ENCODE measurements around the gene EIF1AY. TPM values are rescaled to one million over a fixed set of nuclear protein-coding genes. Genes with fewer than 3 reads are reported as not detected.
"Not testable (repeated sequence)": the region's sequence is repeated elsewhere in the genome, so short reads cannot be mapped to it uniquely, and the experiment has no call there.

EIF1AY gene
- 0.10 TPM for polyA plus RNA-seq (ENCODE audit: insufficient read length)

- no peak for DNase-seq (ENCODE audit: low read depth)
Measured at GRCh38 chrY:20575531-20576121, at the start of gene EIF1AY. Gene EIF1AY (plus strand): TSS chrY:20575776. CDS start chrY:20575872, 96 bp downstream.

- no peak for DNase-seq (ENCODE audit: low read depth)
Measured at GRCh38 chrY:20528435-20528834, 47.1 kb upstream of the EIF1AY start.

GRCh38 chrY:20538186-20538585, 37.4 kb upstream of the EIF1AY start:
- DNase-seq (ENCODE audit: low read depth) = no peak

- no peak for DNase-seq (ENCODE audit: low read depth)
Measured at GRCh38 chrY:20538933-20539332, 36.6 kb upstream of the EIF1AY start.

GRCh38 chrY:20544451-20544960, 31.1 kb upstream of the EIF1AY start:
- no peak for DNase-seq (ENCODE audit: low read depth)

GRCh38 chrY:20546071-20546470, 29.5 kb upstream of the EIF1AY start:
- no peak for DNase-seq (ENCODE audit: low read depth)

GRCh38 chrY:20549289-20549688, 26.3 kb upstream of the EIF1AY start:
- DNase-seq (ENCODE audit: low read depth) = no peak

GRCh38 chrY:20551840-20552239, 23.7 kb upstream of the EIF1AY start:
- no peak for DNase-seq (ENCODE audit: low read depth)

GRCh38 chrY:20552764-20553323, 22.7 kb upstream of the EIF1AY start:
- not testable (repeated sequence) for DNase-seq (ENCODE audit: low read depth)

GRCh38 chrY:20555820-20556219, 19.8 kb upstream of the EIF1AY start:
- DNase-seq (ENCODE audit: low read depth) = no peak

GRCh38 chrY:20558677-20559076, 16.9 kb upstream of the EIF1AY start:
- no peak for DNase-seq (ENCODE audit: low read depth)

- DNase-seq (ENCODE audit: low read depth) = no peak
Measured at GRCh38 chrY:20559873-20560512, 15.6 kb upstream of the EIF1AY start.

GRCh38 chrY:20571306-20571705, 4.3 kb upstream of the EIF1AY start:
- no peak for DNase-seq (ENCODE audit: low read depth)

- DNase-seq (ENCODE audit: low read depth) = no peak
Measured at GRCh38 chrY:20576506-20576905, 930 bp downstream of the EIF1AY start.

- DNase-seq (ENCODE audit: low read depth) = no peak
Measured at GRCh38 chrY:20578206-20578605, 2.6 kb downstream of the EIF1AY start.

- DNase-seq (ENCODE audit: low read depth) = no peak
Measured at GRCh38 chrY:20581687-20582086, 6.1 kb downstream of the EIF1AY start.

- no peak for DNase-seq (ENCODE audit: low read depth)
Measured at GRCh38 chrY:20586161-20586560, 10.6 kb downstream of the EIF1AY start.

Other genes starting within 250 kb of the EIF1AY start
- not detected for gene RPS4Y2, start 180.3 kb downstream of the EIF1AY start, polyA plus RNA-seq (ENCODE audit: insufficient read length)